ENCODE results near the gene C1orf159. TPM values are rescaled to one million over a fixed set of nuclear protein-coding genes. Genes with fewer than 3 reads are reported as not detected.
A peak's percentile ranks its signal among the peaks of the same experiment; 100 is the strongest.

C1orf159 gene
- total and polyA plus RNA-seq, 2 donors from 2014 or later = 8.6 to 14.8 TPM

DNA sequence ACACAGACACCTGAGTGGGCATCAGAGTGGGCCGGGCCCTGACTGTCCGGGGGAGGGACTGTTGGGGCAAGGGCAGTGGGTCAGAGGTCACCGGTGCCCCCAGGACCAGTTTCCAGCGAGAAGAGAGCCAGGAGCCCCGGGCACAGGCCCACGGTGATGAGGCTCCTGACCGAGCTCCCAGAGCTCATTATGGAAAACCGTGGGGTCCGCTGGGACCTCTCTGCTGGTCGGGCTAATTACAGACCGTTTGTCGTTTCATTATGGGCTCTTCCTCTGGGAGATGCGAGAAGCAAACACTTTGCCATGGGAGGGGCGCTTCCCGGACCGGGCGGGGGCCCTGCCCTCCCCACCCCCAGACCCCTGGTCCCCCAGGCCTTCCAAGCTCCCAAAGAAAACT lies 45.8 kb upstream of the C1orf159 start:
- Histone ChIP-seq H3K36me3 (ENCODE audit: control insufficient read depth in 2 of 3, insufficient read depth in 3 of 3, low read length in 3 of 3) (no peaks in the 10 kb centered on the region), H3K4me1 (ENCODE audit: control insufficient read depth in 2 of 3, insufficient read depth in 2 of 3, low read depth in 1 of 3, low read length in 3 of 3) (peaks cover 0 to 11% (median 4%) of the 10 kb centered on the region in 3 donors), H3K4me3 (ENCODE audit: low read length in 3 of 3) (no peak overlapping the region), H3K27ac (ENCODE audit: low read depth in 2 of 2, low read length in 2 of 2) (peak overlapping the region in 1 of 2 donors; percentile 90), H3K27me3 (ENCODE audit: control insufficient read depth, insufficient read depth, low read length) (no peaks in the 10 kb centered on the region), H3K9me3 (ENCODE audit: control insufficient read depth in 2 of 3, insufficient read depth in 1 of 3, low read length in 3 of 3) (no peaks in the 10 kb centered on the region), H3K9ac (ENCODE audit: low read length in 3 of 3) (no peak overlapping the region)
- DNase-seq (no peak), FAIRE-seq (no peak)
- intact Hi-C loops (cut with DNase I) = no loop called here
- TF ChIP-seq, protein P1, sequence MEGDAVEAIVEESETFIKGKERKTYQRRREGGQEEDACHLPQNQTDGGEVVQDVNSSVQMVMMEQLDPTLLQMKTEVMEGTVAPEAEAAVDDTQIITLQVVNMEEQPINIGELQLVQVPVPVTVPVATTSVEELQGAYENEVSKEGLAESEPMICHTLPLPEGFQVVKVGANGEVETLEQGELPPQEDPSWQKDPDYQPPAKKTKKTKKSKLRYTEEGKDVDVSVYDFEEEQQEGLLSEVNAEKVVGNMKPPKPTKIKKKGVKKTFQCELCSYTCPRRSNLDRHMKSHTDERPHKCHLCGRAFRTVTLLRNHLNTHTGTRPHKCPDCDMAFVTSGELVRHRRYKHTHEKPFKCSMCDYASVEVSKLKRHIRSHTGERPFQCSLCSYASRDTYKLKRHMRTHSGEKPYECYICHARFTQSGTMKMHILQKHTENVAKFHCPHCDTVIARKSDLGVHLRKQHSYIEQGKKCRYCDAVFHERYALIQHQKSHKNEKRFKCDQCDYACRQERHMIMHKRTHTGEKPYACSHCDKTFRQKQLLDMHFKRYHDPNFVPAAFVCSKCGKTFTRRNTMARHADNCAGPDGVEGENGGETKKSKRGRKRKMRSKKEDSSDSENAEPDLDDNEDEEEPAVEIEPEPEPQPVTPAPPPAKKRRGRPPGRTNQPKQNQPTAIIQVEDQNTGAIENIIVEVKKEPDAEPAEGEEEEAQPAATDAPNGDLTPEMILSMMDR (IDR thresholded peaks at IDR 0.05; ENCODE audit: borderline replicate concordance, extremely low read depth, insufficient read depth) = no peak

DNA sequence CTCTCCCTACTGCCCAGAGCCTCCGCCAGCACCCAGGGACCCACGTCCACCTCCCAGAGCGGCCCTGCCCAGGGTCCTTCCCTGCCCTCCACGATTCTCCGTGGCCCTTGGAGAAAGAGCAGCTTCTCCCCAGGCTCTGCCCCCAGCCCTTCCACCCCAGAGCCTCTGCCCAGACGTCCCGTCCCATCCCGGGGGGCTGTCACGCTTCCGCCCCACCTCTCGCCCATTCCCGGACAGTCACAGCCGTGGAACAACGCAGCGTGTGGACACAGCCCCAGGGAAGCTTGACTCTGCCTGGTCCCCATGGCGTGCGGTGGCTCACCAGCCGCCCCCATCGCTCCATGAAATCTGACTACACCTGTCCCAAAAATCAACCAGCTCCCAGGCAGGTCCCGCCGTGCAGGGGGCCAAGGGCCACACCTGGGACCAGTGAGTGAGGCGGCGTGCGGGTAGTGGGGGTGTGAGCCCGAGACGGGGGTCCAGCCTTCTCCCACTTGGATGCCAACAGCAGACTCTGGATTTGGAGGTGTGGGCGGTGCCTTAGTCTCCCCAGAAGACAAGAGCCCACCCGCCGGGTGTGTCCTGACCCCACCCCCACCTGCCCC lies 45.3 kb upstream of the C1orf159 start:
- no peak overlapping the region for H3K9ac ChIP-seq (ENCODE audit: low read length in 3 of 3)
- intact Hi-C loops (cut with DNase I) = no loop called here
- no peak overlapping the region for H3K4me3 ChIP-seq (ENCODE audit: low read length in 3 of 3)
- no peaks in the 10 kb centered on the region for H3K36me3 ChIP-seq (ENCODE audit: control insufficient read depth in 2 of 3, insufficient read depth in 3 of 3, low read length in 3 of 3)
- H3K27ac ChIP-seq (ENCODE audit: low read depth in 2 of 2, low read length in 2 of 2) = no peak overlapping the region
- H3K9me3 ChIP-seq (ENCODE audit: control insufficient read depth in 2 of 3, insufficient read depth in 1 of 3, low read length in 3 of 3) = no peaks in the 10 kb centered on the region
- H3K27me3 ChIP-seq (ENCODE audit: control insufficient read depth, insufficient read depth, low read length) = no peaks in the 10 kb centered on the region
- DNase-seq (no peak), FAIRE-seq (no peak)
- TF ChIP-seq, protein P1 (IDR thresholded peaks at IDR 0.05; ENCODE audit: borderline replicate concordance, extremely low read depth, insufficient read depth) = no peak
- H3K4me1 ChIP-seq (ENCODE audit: control insufficient read depth in 2 of 3, insufficient read depth in 2 of 3, low read depth in 1 of 3, low read length in 3 of 3) = peaks cover 0 to 10% (median 4%) of the 10 kb centered on the region in 3 donors

- no peak for DNase-seq
- H3K4me3 ChIP-seq (ENCODE audit: low read length in 3 of 3) = no peak overlapping the region
- peaks cover 0 to 11% (median under 1%) of the 10 kb centered on the region in 3 donors for H3K4me1 ChIP-seq (ENCODE audit: control insufficient read depth in 2 of 3, insufficient read depth in 2 of 3, low read depth in 1 of 3, low read length in 3 of 3)
- H3K36me3 ChIP-seq (ENCODE audit: control insufficient read depth in 2 of 3, insufficient read depth in 3 of 3, low read length in 3 of 3) = no peaks in the 10 kb centered on the region
- FAIRE-seq = no peak
- no peak overlapping the region for H3K9ac ChIP-seq (ENCODE audit: low read length in 3 of 3)
- no peaks in the 10 kb centered on the region for H3K9me3 ChIP-seq (ENCODE audit: control insufficient read depth in 2 of 3, insufficient read depth in 1 of 3, low read length in 3 of 3)
- H3K27me3 ChIP-seq (ENCODE audit: control insufficient read depth, insufficient read depth, low read length) = no peaks in the 10 kb centered on the region
- intact Hi-C loops (cut with DNase I) = no loop called here
- H3K27ac ChIP-seq (ENCODE audit: low read depth in 2 of 2, low read length in 2 of 2) = no peak overlapping the region
- TF ChIP-seq, protein P1 (IDR thresholded peaks at IDR 0.05; ENCODE audit: borderline replicate concordance, extremely low read depth, insufficient read depth) = no peak
Measured at GRCh38 chr1:1160281-1160930, 44.5 kb upstream of the C1orf159 start.

All from kidney (tissue), 14 donors.